Mesendoderm (in vitro differentiated cells): ENCODE results near the gene LRRFIP1.
"Not testable (repeated sequence)": the region's sequence is repeated elsewhere in the genome, so short reads cannot be mapped to it uniquely, and the experiment has no call there.

Experiments used
- DNase-seq: peaks from one replicate; pipeline ENCODE4 v3.0.0; 2013
- H2AK5ac ChIP-seq: 2 replicates; pipeline ENCODE4 v1.6.1; 2013; ENCODE audit warnings: low read length, inconsistent platforms
- H2BK120ac ChIP-seq: 2 replicates; pipeline ENCODE4 v1.6.1; 2013; ENCODE audit warnings: low read depth, mild to moderate bottlenecking, low read length, moderate library complexity, mixed read lengths
- H2BK15ac ChIP-seq: replicated peaks from 2 replicates; pipeline ENCODE4 v1.6.1; 2013; ENCODE audit warnings: low read depth, mild to moderate bottlenecking, moderate library complexity
- H2BK5ac ChIP-seq: 2 replicates; pipeline ENCODE4 v1.6.1; 2013; ENCODE audit warnings: low read length, inconsistent platforms
- H3K18ac ChIP-seq: 2 replicates; pipeline ENCODE4 v1.6.1; 2013; ENCODE audit warnings: mild to moderate bottlenecking, low read length, mixed read lengths
- H3K23ac ChIP-seq: one replicate; pipeline ENCODE4 v1.6.1; 2013; ENCODE audit warnings: low read length
- H3K27ac ChIP-seq: 2 replicates; pipeline ENCODE4 v1.5.1; 2013; ENCODE audit warnings: low read depth, mild to moderate bottlenecking, inconsistent platforms, low read length, moderate library complexity
- H3K27me3 ChIP-seq: 2 replicates; pipeline ENCODE4 v1.6.1; 2013; ENCODE audit warnings: low read length, control low read depth, mild to moderate bottlenecking, inconsistent platforms; ENCODE audit not compliant: insufficient read depth, poor library complexity
- H3K36me3 ChIP-seq: 2 replicates; pipeline ENCODE4 v1.6.1; 2013; ENCODE audit warnings: low read length, inconsistent platforms; ENCODE audit not compliant: control insufficient read depth, insufficient read depth
- H3K4ac ChIP-seq: one replicate; pipeline ENCODE4 v1.6.1; 2013; ENCODE audit warnings: low read depth, mild to moderate bottlenecking, low read length, moderate library complexity
- H3K4me1 ChIP-seq: 2 replicates; pipeline ENCODE4 v1.6.1; 2013; ENCODE audit warnings: low read depth, low read length, inconsistent platforms; ENCODE audit not compliant: control insufficient read depth
- H3K4me2 ChIP-seq: 2 replicates; pipeline ENCODE4 v1.6.1; 2013; ENCODE audit warnings: low read length
- H3K4me3 ChIP-seq: 2 replicates; pipeline ENCODE4 v1.5.1; 2013; ENCODE audit warnings: mild to moderate bottlenecking, low read length
- H3K56ac ChIP-seq: one replicate; pipeline ENCODE4 v1.6.1; 2013; ENCODE audit warnings: low read length
- H3K79me1 ChIP-seq: 2 replicates; pipeline ENCODE4 v1.6.1; 2013; ENCODE audit warnings: low read length, inconsistent platforms
- H3K79me2 ChIP-seq: 2 replicates; pipeline ENCODE4 v1.6.1; 2013; ENCODE audit warnings: mild to moderate bottlenecking, low read length; ENCODE audit not compliant: control insufficient read depth, insufficient read depth
- H3K9ac ChIP-seq: 2 replicates; pipeline ENCODE4 v1.6.1; 2013; ENCODE audit warnings: low read length, inconsistent platforms
- H4K5ac ChIP-seq: one replicate; pipeline ENCODE4 v1.6.1; 2013; ENCODE audit warnings: low read length
- H4K8ac ChIP-seq: one replicate; pipeline ENCODE4 v1.6.1; 2013; ENCODE audit warnings: low read depth, mild to moderate bottlenecking, control low read depth, low read length, moderate library complexity
- WGBS: extraction: QIAGEN DNeasy Blood & Tissue Kit; methylation state at CpG from one replicate; pipeline ENCODE4 v1.1.7; 2013; ENCODE audit warnings: low lambda C conversion rate, missing lambda C conversion rate; ENCODE audit not compliant: insufficient coverage; ENCODE audit errors: extremely low coverage; 5-methylcytosine and 5-hydroxymethylcytosine counted together

Gene LRRFIP1

GRCh38 chr2:237604391-237604790 is 23.0 kb upstream of the LRRFIP1 start:
- no peak overlapping the region for H3K4me3 ChIP-seq
- H2AK5ac ChIP-seq, result peak overlapping the region; percentile 98
- H3K79me2 ChIP-seq, result no peaks in the 10 kb centered on the region
- peak overlapping the region; percentile 29 for H3K9ac ChIP-seq
- H3K27me3 ChIP-seq, result no peaks in the 10 kb centered on the region
- H4K5ac ChIP-seq, result no peak overlapping the region
- no peak overlapping the region for H2BK15ac ChIP-seq
- no peaks in the 10 kb centered on the region for H3K36me3 ChIP-seq
- H3K56ac ChIP-seq, result peak overlapping the region; percentile 91
- peak overlapping the region; percentile 51 for H3K23ac ChIP-seq
- H3K4ac ChIP-seq, result peak overlapping the region; percentile 74
- H3K4me1 ChIP-seq, result peaks cover 18% of the 10 kb centered on the region
- H3K27ac ChIP-seq, result peak overlapping the region; percentile 65
- H3K4me2 ChIP-seq, result no peak overlapping the region
- no peak overlapping the region for H4K8ac ChIP-seq
- H3K18ac ChIP-seq, result peak overlapping the region; percentile 41
- no CpG with 5 or more reads among the region's 11 CpGs for WGBS
- DNase-seq, result no peak
- no peaks in the 10 kb centered on the region for H3K79me1 ChIP-seq
- H2BK120ac ChIP-seq, result peak overlapping the region; percentile 18
- peak overlapping the region; percentile 97 for H2BK5ac ChIP-seq

- Histone ChIP-seq H3K23ac (no peak overlapping the region), H3K36me3 (no peaks in the 10 kb centered on the region), H4K8ac (no peak overlapping the region), H3K9ac (no peak overlapping the region), H3K79me2 (no peaks in the 10 kb centered on the region), H4K5ac (no peak overlapping the region), H3K18ac (no peak overlapping the region), H3K4ac (peak overlapping the region; percentile 17), H2BK5ac (no peak overlapping the region), H3K27me3 (no peaks in the 10 kb centered on the region), H3K27ac (no peak overlapping the region), H3K79me1 (no peaks in the 10 kb centered on the region), H3K4me3 (no peak overlapping the region), H2BK120ac (no peak overlapping the region), H3K4me1 (peaks cover 18% of the 10 kb centered on the region), H2BK15ac (no peak overlapping the region), H2AK5ac (no peak overlapping the region), H3K56ac (no peak overlapping the region), H3K4me2 (no peak overlapping the region)
- peak; percentile 87 for DNase-seq
- WGBS, result no CpG with 5 or more reads among the region's 9 CpGs
Measured at GRCh38 chr2:237604960-237605359, 22.4 kb upstream of the LRRFIP1 start.

- not testable (repeated sequence) for H3K4me3 ChIP-seq, H3K79me1 ChIP-seq, H4K8ac ChIP-seq, H3K56ac ChIP-seq, H3K9ac ChIP-seq, H2BK15ac ChIP-seq, H3K79me2 ChIP-seq, H3K27me3 ChIP-seq, H2BK120ac ChIP-seq, H3K36me3 ChIP-seq, H3K4me2 ChIP-seq, H3K4ac ChIP-seq, H3K23ac ChIP-seq, H4K5ac ChIP-seq, H3K27ac ChIP-seq, DNase-seq
- peak overlapping the region; percentile 2 for H3K18ac ChIP-seq
- no CpG with 5 or more reads among the region's 4 CpGs for whole genome bisulfite sequencing
- H3K4me1 ChIP-seq, result peaks cover 13% of the 10 kb centered on the region
- peak overlapping the region; percentile 92 for H2AK5ac ChIP-seq
- H2BK5ac ChIP-seq, result peak overlapping the region; percentile 27
Measured at GRCh38 chr2:237606522-237606921, 20.9 kb upstream of the LRRFIP1 start.

- Histone ChIP-seq H3K4me3 (no peak overlapping the region), H2BK5ac (peak overlapping the region; percentile 97), H3K27ac (peak overlapping the region; percentile 53), H4K8ac (no peak overlapping the region), H3K4me2 (no peak overlapping the region), H3K79me2 (no peaks in the 10 kb centered on the region), H3K23ac (no peak overlapping the region), H3K56ac (peak overlapping the region; percentile 86), H2BK120ac (peak overlapping the region; percentile 75), H4K5ac (no peak overlapping the region), H3K18ac (peak overlapping the region; percentile 55), H2BK15ac (no peak overlapping the region), H3K36me3 (no peaks in the 10 kb centered on the region), H3K4me1 (peaks cover 29% of the 10 kb centered on the region), H3K27me3 (no peaks in the 10 kb centered on the region), H3K4ac (peak overlapping the region; percentile 85), H3K79me1 (no peaks in the 10 kb centered on the region), H3K9ac (peak overlapping the region; percentile 45), H2AK5ac (peak overlapping the region; percentile 86)
- no CpG with 5 or more reads among the region's 10 CpGs for WGBS
- DNase-seq, result no peak
Measured at GRCh38 chr2:237612527-237613357, 14.6 kb upstream of the LRRFIP1 start.

GRCh38 chr2:237613679-237614078 is 13.7 kb upstream of the LRRFIP1 start:
- Histone ChIP-seq H3K23ac (no peak overlapping the region), H3K27ac (peak overlapping the region; percentile 53), H2AK5ac (peak overlapping the region; percentile 70), H3K79me2 (no peaks in the 10 kb centered on the region), H3K79me1 (no peaks in the 10 kb centered on the region), H3K18ac (peak overlapping the region; percentile 55), H3K4me3 (no peak overlapping the region), H3K4ac (peak overlapping the region; percentile 85), H2BK15ac (no peak overlapping the region), H2BK5ac (peak overlapping the region; percentile 97), H3K27me3 (no peaks in the 10 kb centered on the region), H3K36me3 (no peaks in the 10 kb centered on the region), H3K9ac (peak overlapping the region; percentile 0), H2BK120ac (peak overlapping the region; percentile 31), H3K56ac (peak overlapping the region; percentile 86), H3K4me2 (no peak overlapping the region), H3K4me1 (peaks cover 29% of the 10 kb centered on the region), H4K5ac (no peak overlapping the region), H4K8ac (no peak overlapping the region)
- peak; percentile 86 for DNase-seq
